ENCODE results near the gene HSPH1.

DNA sequence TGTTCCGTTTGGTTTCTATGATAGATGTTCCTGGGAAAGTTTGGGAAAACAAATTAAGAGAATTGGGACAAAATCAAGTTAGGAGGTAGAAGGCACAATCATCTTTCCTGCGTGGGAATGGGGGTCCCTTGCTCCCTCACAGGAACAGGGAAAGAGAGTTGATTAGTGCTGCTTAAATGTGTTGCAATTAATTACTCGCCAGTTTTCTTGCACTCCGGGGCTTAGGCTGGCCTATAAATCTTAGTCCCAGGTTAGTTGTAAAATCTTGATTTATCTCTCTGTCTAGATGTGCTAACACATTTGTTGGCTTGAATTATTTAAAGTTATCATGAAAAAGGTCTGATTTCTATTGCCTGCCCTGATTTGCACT lies 48.1 kb upstream of the HSPH1 start:
- TF ChIP-seq CTCF (IDR thresholded peaks at IDR 0.05) (no peak), POLR2A (IDR thresholded peaks at IDR 0.05) (no peak)

Data from adrenal gland (tissue), 5 donors.